ENCODE data around the gene MGMT. TPM values are rescaled to one million over a fixed set of nuclear protein-coding genes. Genes with fewer than 3 reads are reported as not detected.

MGMT gene
- polyA plus RNA-seq, 3 donors, result 9.5 to 23.5 (median 17.5) TPM

DNA sequence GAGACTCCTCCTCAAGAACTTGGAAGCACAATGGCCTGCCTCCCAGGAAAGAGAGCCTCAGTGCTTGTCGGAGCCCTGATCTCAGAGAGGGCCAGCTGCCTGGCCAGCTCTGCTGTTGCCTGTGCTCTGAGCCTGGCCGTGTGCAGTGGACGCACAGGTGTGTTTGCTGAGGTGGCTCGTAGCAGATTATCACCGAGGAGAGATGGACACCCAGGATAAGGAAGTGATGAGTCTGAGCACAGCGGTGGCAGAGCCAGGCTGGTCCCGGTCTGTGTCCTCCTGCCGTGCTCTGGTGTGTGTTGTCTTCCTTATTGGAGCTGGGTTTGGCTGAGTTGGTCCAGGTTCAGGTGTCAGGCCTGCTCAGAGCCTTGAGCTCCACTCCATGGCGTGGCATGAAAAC is 288.6 kb downstream of the MGMT start:
- Histone ChIP-seq H3K9ac (ENCODE audit: insufficient read depth, low read length, poor library complexity, severe bottlenecking) (no peak overlapping the region), H3K4me3 (replicated peaks in 1 of 3; ENCODE audit: low read depth in 2 of 3, low read length in 3 of 3) (no peak overlapping the region), H4K20me1 (ENCODE audit: insufficient read depth, low read length) (no peaks in the 10 kb centered on the region), H3K36me3 (replicated peaks in 1 of 2; ENCODE audit: control insufficient read depth in 1 of 2, insufficient read depth in 2 of 2, low read length in 2 of 2) (no peaks in the 10 kb centered on the region), H3K79me2 (ENCODE audit: insufficient read depth, low read length) (no peaks in the 10 kb centered on the region), H3K27me3 (ENCODE audit: control insufficient read depth in 2 of 2, insufficient read depth in 2 of 2, low read length in 2 of 2) (no peaks in the 10 kb centered on the region), H3K4me2 (replicated peaks; ENCODE audit: extremely low read depth, low read length, poor library complexity, severe bottlenecking) (no peak overlapping the region), H3K4me1 (ENCODE audit: control insufficient read depth in 1 of 2, insufficient read depth in 2 of 2, low read length in 2 of 2) (peaks cover 0 to 7% of the 10 kb centered on the region in 2 donors), H3K9me3 (replicated peaks in 1 of 2; ENCODE audit: control insufficient read depth in 1 of 2, insufficient read depth in 1 of 2, low read length in 2 of 2) (peaks cover 7 to 13% of the 10 kb centered on the region in 2 donors), H2AFZ (ENCODE audit: insufficient read depth, low read depth, low read length, poor library complexity, severe bottlenecking) (no peak overlapping the region), H3K27ac (ENCODE audit: low read depth in 1 of 2, low read length in 2 of 2) (no peak overlapping the region)
- peaks cover 9 to 24% (median 15%) of the 10 kb centered on the region in 7 donors for H3K9me3 Mint-ChIP-seq
- peaks cover 18% of the 10 kb centered on the region for H3K4me1 Mint-ChIP-seq
- H3K27ac Mint-ChIP-seq, result no peak overlapping the region
- WGBS (ENCODE audit: insufficient coverage), result 94% methylated on average over 8 of the region's 9 CpGs
- TF ChIP-seq, protein P1, sequence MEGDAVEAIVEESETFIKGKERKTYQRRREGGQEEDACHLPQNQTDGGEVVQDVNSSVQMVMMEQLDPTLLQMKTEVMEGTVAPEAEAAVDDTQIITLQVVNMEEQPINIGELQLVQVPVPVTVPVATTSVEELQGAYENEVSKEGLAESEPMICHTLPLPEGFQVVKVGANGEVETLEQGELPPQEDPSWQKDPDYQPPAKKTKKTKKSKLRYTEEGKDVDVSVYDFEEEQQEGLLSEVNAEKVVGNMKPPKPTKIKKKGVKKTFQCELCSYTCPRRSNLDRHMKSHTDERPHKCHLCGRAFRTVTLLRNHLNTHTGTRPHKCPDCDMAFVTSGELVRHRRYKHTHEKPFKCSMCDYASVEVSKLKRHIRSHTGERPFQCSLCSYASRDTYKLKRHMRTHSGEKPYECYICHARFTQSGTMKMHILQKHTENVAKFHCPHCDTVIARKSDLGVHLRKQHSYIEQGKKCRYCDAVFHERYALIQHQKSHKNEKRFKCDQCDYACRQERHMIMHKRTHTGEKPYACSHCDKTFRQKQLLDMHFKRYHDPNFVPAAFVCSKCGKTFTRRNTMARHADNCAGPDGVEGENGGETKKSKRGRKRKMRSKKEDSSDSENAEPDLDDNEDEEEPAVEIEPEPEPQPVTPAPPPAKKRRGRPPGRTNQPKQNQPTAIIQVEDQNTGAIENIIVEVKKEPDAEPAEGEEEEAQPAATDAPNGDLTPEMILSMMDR (IDR thresholded peaks at IDR 0.05), result no peak
- H3K4me3 Mint-ChIP-seq, result no peak overlapping the region
- DNase-seq, result no peak
- intact Hi-C loops (cut with micrococcal nuclease), result no loop called here
- peaks cover 11 to 12% of the 10 kb centered on the region in 2 donors for H3K36me3 Mint-ChIP-seq
- H3K27me3 Mint-ChIP-seq (ENCODE audit: low read depth in 3 of 3), result peaks cover 0 to 5% (median 2%) of the 10 kb centered on the region in 3 donors

DNA sequence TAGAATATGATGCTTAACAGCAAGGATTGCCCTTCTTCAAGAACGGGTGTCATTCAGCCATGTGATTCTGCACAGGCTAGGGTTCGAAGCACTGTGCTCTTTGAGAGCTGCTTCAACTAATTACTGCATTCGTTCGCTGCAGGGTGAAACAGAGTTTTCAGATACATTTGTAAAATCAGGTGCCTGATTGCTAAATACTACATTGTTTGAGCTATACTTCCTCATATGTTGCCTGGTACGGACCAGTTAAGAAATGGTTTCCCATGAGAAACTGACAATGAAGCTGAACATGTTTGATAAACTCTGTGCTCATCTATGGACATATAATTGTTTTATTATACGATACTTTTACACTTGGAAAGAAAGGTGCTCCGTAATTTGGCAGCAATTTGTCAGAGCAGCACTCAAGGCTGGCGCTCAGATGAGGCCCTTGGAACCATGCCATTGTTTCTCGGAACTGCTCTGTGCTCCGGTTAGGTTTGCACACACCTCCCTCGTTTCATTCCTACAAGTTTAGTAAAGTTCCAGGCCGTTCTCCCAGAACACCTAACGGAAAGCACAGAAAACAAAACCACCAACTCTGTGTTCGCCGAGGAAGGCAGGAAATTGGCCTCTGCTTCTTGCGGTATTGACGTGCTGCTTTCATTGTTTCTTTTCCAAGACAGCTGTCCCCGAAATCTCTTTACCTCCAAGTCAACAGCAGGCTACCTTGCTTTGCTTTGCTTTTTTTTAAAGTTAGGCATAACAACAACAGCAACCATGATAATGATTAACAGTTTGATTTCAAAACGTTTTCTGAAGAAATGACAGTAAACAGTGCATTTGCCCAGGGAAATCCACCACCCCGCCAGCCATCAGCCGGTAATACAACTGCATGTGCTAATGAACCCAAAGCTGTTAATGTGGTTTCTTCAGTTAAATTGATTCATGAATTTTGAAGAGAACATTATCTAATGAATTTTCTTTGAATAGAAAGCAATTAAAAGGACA is 290.2 kb downstream of the MGMT start:
- Histone ChIP-seq H3K9me3 (replicated peaks in 1 of 2; ENCODE audit: control insufficient read depth in 1 of 2, insufficient read depth in 1 of 2, low read length in 2 of 2) (peaks cover 7 to 13% of the 10 kb centered on the region in 2 donors), H3K4me3 (replicated peaks in 1 of 3; ENCODE audit: low read depth in 2 of 3, low read length in 3 of 3) (peak overlapping the region; percentile 34 to 62 (median 34)), H3K36me3 (replicated peaks in 1 of 2; ENCODE audit: control insufficient read depth in 1 of 2, insufficient read depth in 2 of 2, low read length in 2 of 2) (no peaks in the 10 kb centered on the region), H4K20me1 (ENCODE audit: insufficient read depth, low read length) (no peaks in the 10 kb centered on the region), H3K27ac (ENCODE audit: low read depth in 1 of 2, low read length in 2 of 2) (peak overlapping the region in 1 of 2 donors; percentile 14), H3K9ac (ENCODE audit: insufficient read depth, low read length, poor library complexity, severe bottlenecking) (peak overlapping the region; percentile 41), H3K27me3 (ENCODE audit: control insufficient read depth in 2 of 2, insufficient read depth in 2 of 2, low read length in 2 of 2) (no peaks in the 10 kb centered on the region), H2AFZ (ENCODE audit: insufficient read depth, low read depth, low read length, poor library complexity, severe bottlenecking) (peak overlapping the region; percentile 43), H3K79me2 (ENCODE audit: insufficient read depth, low read length) (no peaks in the 10 kb centered on the region), H3K4me1 (ENCODE audit: control insufficient read depth in 1 of 2, insufficient read depth in 2 of 2, low read length in 2 of 2) (peaks cover 0 to 7% of the 10 kb centered on the region in 2 donors), H3K4me2 (replicated peaks; ENCODE audit: extremely low read depth, low read length, poor library complexity, severe bottlenecking) (peak overlapping the region; percentile 67)
- intact Hi-C loops (cut with micrococcal nuclease), result no loop called here
- Mint-ChIP-seq H3K27me3 (ENCODE audit: low read depth in 3 of 3) (peaks cover 0 to 5% (median 2%) of the 10 kb centered on the region in 3 donors), H3K36me3 (peaks cover 11 to 20% of the 10 kb centered on the region in 2 donors), H3K4me3 (peak overlapping the region; percentile 72 to 91), H3K9me3 (peaks cover 5 to 21% (median 13%) of the 10 kb centered on the region in 7 donors), H3K27ac (peak overlapping the region in 2 of 7 donors; percentile 37 to 58), H3K4me1 (peaks cover 18% of the 10 kb centered on the region)
- peak in 1 of 3 donors; percentile 17 for DNase-seq
- 12% methylated on average over 16 of the region's 21 CpGs for WGBS (ENCODE audit: insufficient coverage)
- TF ChIP-seq, protein P1 (IDR thresholded peaks at IDR 0.05), result no peak

All from CD14-positive monocyte (primary cell).